ENCODE data around the gene SUCO. TPM values are rescaled to one million over a fixed set of nuclear protein-coding genes. Genes with fewer than 3 reads are reported as not detected.

The SUCO gene
- polyA plus RNA-seq, 2 of the 4 experiments (the other 2 are of a cell fraction): 10.3 to 21.8 TPM

- CTCF ChIA-PET: interaction anchor here (1.0 to 1.9 kb wide), 2 partner anchors 15 to 110 kb away, joined by 3 to 4 read pairs; no protein-coding TSS in a partner anchor
- no peak overlapping the region for H3K27ac ChIP-seq
- ATAC-seq (no peak), FAIRE-seq (no peak), DNase-seq (ENCODE audit: low read depth in 1 of 2, low spot score in 1 of 2) (no peak)
- POLR2A ChIA-PET: no interaction called here
- no peaks in the 10 kb centered on the region for H3K9me3 ChIP-seq
- TF ChIP-seq NFE2L2 (conservative IDR thresholded peaks at IDR 0.05; ENCODE audit: low read length) (no peak), ATOH8 (CRISPR knock-in tag; IDR thresholded peaks at IDR 0.05; ENCODE audit: low read depth) (no peak), ZC3H11A (IDR thresholded peaks at IDR 0.05) (no peak), GATA3 (IDR thresholded peaks at IDR 0.05; ENCODE audit: borderline replicate concordance) (no peak), HMGXB4 (CRISPR knock-in tag; IDR thresholded peaks at IDR 0.05; ENCODE audit: borderline replicate concordance) (no peak)
- H3K4me3 ChIP-seq: no peak overlapping the region
- no peak overlapping the region for H3K4me2 ChIP-seq
- no peaks in the 10 kb centered on the region for H3K4me1 ChIP-seq
- WGBS (ENCODE audit: missing lambda C conversion rate): 87% methylated on average over 4 of the region's 4 CpGs
Measured at GRCh38 chr1:172559572-172560210, 26.7 kb downstream of the SUCO start.

- 96% methylated on average over 3 of the region's 3 CpGs for WGBS (ENCODE audit: missing lambda C conversion rate)
- ATAC-seq (no peak), DNase-seq (ENCODE audit: low read depth in 1 of 2, low spot score in 1 of 2) (no peak), FAIRE-seq (no peak)
- H3K4me3 ChIP-seq: no peak overlapping the region
- no peaks in the 10 kb centered on the region for H3K4me1 ChIP-seq
- CTCF ChIA-PET: no interaction called here
- no peaks in the 10 kb centered on the region for H3K9me3 ChIP-seq
- H3K27ac ChIP-seq: no peak overlapping the region
- H3K4me2 ChIP-seq: no peak overlapping the region
- TF ChIP-seq FOSB (CRISPR knock-in tag; IDR thresholded peaks at IDR 0.05) (no peak), RFX5 (IDR thresholded peaks at IDR 0.05) (no peak), MAZ (IDR thresholded peaks at IDR 0.05; ENCODE audit: borderline replicate concordance, low read depth, low read length) (no peak), HDAC2 (IDR thresholded peaks at IDR 0.05) (no peak)
- TF ChIP-seq, protein P1, sequence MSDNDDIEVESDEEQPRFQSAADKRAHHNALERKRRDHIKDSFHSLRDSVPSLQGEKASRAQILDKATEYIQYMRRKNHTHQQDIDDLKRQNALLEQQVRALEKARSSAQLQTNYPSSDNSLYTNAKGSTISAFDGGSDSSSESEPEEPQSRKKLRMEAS (IDR thresholded peaks at IDR 0.05): no peak
- POLR2A ChIA-PET: no interaction called here
Measured at GRCh38 chr1:172561252-172561651, 28.3 kb downstream of the SUCO start.

DNA sequence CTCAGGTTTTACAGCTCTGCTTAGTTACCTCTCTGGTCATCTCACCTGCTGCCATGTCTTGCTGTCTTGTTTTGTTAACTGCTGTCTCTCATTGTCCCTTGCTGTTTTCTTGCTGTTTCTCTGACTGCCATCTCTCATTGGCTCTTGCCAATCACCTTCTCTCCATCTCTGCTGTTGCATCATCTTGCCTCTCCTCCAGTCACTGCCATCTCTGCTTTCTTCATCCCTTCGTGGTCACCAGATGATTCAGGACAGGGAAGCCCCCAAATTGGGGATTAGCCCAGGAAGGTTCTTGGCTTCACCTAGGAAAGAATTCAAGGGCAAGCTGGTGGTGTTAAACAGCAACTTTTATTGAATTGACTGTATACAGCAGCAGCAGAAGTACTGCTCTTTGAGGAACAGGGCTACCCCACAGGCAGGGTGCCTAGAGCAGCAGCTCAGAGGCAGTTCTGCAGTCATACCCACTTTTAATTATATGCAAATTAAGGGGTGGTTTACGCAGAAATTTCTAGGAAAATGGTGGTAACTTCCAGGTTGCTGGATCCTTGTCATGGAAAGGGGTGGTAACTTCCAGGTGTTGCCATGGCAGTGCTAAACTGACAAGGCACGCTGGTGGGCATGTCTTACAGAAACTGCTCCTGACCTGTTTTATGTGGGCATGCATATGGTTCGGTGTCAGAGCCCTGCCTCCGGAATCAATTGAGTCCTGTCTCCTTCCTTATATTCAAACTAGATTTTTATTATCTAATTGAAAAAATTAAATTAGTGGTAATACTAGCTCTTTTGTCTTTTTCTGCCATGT is 33.4 kb downstream of the SUCO start:
- POLR2A ChIA-PET: no interaction called here
- no peak for FAIRE-seq
- 89% methylated on average over 5 of the region's 5 CpGs for WGBS (ENCODE audit: missing lambda C conversion rate)
- TF ChIP-seq ESRRA (IDR thresholded peaks at IDR 0.05; ENCODE audit: borderline replicate concordance, low read length) (no peak), HOXA7 (CRISPR knock-in tag; IDR thresholded peaks at IDR 0.05) (no peak), USF2 (IDR thresholded peaks at IDR 0.05) (no peak), EHF (CRISPR knock-in tag; IDR thresholded peaks at IDR 0.05) (no peak), MAZ (IDR thresholded peaks at IDR 0.05; ENCODE audit: borderline replicate concordance, low read depth, low read length) (no peak), RCOR1 (IDR thresholded peaks at IDR 0.05; ENCODE audit: low read depth, low read length) (no peak), EHMT2 (IDR thresholded peaks at IDR 0.05; ENCODE audit: low read depth) (no peak), BHLHE40 (IDR thresholded peaks at IDR 0.05; ENCODE audit: low read depth, low read length) (no peak), HOXB13 (CRISPR knock-in tag; IDR thresholded peaks at IDR 0.05; ENCODE audit: low read depth) (no peak), RNF2 (IDR thresholded peaks at IDR 0.05; ENCODE audit: borderline replicate concordance, low read depth) (no peak), RARB (CRISPR knock-in tag; IDR thresholded peaks at IDR 0.05) (no peak), HES2 (IDR thresholded peaks at IDR 0.05) (no peak), NPAS2 (CRISPR knock-in tag; IDR thresholded peaks at IDR 0.05; ENCODE audit: borderline replicate concordance) (no peak), ZSCAN20 (CRISPR knock-in tag; IDR thresholded peaks at IDR 0.05) (no peak), MYC (IDR thresholded peaks at IDR 0.05; ENCODE audit: borderline replicate concordance, low read length) (no peak)
- TF ChIP-seq, protein P2, sequence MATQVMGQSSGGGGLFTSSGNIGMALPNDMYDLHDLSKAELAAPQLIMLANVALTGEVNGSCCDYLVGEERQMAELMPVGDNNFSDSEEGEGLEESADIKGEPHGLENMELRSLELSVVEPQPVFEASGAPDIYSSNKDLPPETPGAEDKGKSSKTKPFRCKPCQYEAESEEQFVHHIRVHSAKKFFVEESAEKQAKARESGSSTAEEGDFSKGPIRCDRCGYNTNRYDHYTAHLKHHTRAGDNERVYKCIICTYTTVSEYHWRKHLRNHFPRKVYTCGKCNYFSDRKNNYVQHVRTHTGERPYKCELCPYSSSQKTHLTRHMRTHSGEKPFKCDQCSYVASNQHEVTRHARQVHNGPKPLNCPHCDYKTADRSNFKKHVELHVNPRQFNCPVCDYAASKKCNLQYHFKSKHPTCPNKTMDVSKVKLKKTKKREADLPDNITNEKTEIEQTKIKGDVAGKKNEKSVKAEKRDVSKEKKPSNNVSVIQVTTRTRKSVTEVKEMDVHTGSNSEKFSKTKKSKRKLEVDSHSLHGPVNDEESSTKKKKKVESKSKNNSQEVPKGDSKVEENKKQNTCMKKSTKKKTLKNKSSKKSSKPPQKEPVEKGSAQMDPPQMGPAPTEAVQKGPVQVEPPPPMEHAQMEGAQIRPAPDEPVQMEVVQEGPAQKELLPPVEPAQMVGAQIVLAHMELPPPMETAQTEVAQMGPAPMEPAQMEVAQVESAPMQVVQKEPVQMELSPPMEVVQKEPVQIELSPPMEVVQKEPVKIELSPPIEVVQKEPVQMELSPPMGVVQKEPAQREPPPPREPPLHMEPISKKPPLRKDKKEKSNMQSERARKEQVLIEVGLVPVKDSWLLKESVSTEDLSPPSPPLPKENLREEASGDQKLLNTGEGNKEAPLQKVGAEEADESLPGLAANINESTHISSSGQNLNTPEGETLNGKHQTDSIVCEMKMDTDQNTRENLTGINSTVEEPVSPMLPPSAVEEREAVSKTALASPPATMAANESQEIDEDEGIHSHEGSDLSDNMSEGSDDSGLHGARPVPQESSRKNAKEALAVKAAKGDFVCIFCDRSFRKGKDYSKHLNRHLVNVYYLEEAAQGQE (IDR thresholded peaks at IDR 0.05): no peak

More for the DNA sequence above, 33.4 kb downstream of the SUCO start:
- Histone ChIP-seq H3K4me1 (no peaks in the 10 kb centered on the region), H3K4me2 (no peak overlapping the region), H3K4me3 (no peak overlapping the region), H3K27ac (peak overlapping the region in 1 of 2 experiments; percentile 21; a peak in 1 of 6 replicates), H3K9me3 (no peaks in the 10 kb centered on the region)
- DNase-seq (ENCODE audit: low read depth in 1 of 2, low spot score in 1 of 2) (no peak), ATAC-seq (no peak)
- CTCF ChIA-PET: interaction anchor here (0.9 kb wide), 1 partner anchor 9 kb away, joined by 3 read pairs; no protein-coding TSS in a partner anchor

Data from A549 (cell line).